Neuronal stem cell (in vitro differentiated cells): Measurements from ENCODE around the gene SHBG. TPM values are rescaled to one million over a fixed set of nuclear protein-coding genes. Genes with fewer than 3 reads are reported as not detected.

ENCODE experiments used
- DNase-seq: peaks from one replicate; pipeline ENCODE4 v3.0.0-alpha.2; 2013; ENCODE audit warnings: low spot score
- H2AFZ ChIP-seq: one replicate; pipeline ENCODE4 v1.6.1; 2013; ENCODE audit warnings: mild to moderate bottlenecking, low read length, inconsistent platforms
- H2AK5ac ChIP-seq: 2 replicates; pipeline ENCODE4 v1.6.1; 2013; ENCODE audit warnings: low read depth, mild to moderate bottlenecking, inconsistent platforms, low read length, moderate library complexity, mixed read lengths
- H2BK120ac ChIP-seq: 2 replicates; pipeline ENCODE4 v1.6.1; 2013; ENCODE audit warnings: low read depth, mild to moderate bottlenecking, inconsistent platforms, low read length, moderate library complexity, mixed read lengths
- H2BK12ac ChIP-seq: one replicate; pipeline ENCODE4 v1.6.1; 2013; ENCODE audit warnings: low read length, inconsistent platforms
- H2BK15ac ChIP-seq: 2 replicates; pipeline ENCODE4 v1.6.1; 2013; ENCODE audit warnings: mild to moderate bottlenecking, low read length, inconsistent platforms, mixed read lengths
- H2BK5ac ChIP-seq: one replicate; pipeline ENCODE4 v1.6.1; 2013; ENCODE audit warnings: inconsistent platforms, mild to moderate bottlenecking, low read length, moderate library complexity
- H3K14ac ChIP-seq: one replicate; pipeline ENCODE4 v1.6.1; 2013; ENCODE audit warnings: low read length, inconsistent platforms
- H3K18ac ChIP-seq: 2 replicates; pipeline ENCODE4 v1.6.1; 2013; ENCODE audit warnings: low read length, inconsistent platforms
- H3K23ac ChIP-seq: 2 replicates; pipeline ENCODE4 v1.6.1; 2013; ENCODE audit warnings: low read depth, mild to moderate bottlenecking, mixed read lengths, low read length, inconsistent platforms; ENCODE audit not compliant: poor library complexity
- H3K27ac ChIP-seq: replicated peaks from 3 replicates; pipeline ENCODE4 v1.5.1; 2013; ENCODE audit warnings: low read length, inconsistent platforms
- H3K27me3 ChIP-seq, 3 experiments: 2 replicates each; pipeline ENCODE4 v1.6.1; 2013; ENCODE audit warnings: low read length in 3 of 3, mild to moderate bottlenecking in 2 of 3, inconsistent platforms in 1 of 3, low read depth in 1 of 3, mixed read lengths in 1 of 3, moderate library complexity in 1 of 3; ENCODE audit not compliant: control insufficient read depth in 3 of 3, insufficient read depth in 3 of 3
- H3K36me3 ChIP-seq, 2 donors: replicated peaks in 1 of 2; 2 replicates each; pipeline ENCODE4 v1.6.1; 2013; ENCODE audit warnings: low read length in 2 of 2; ENCODE audit not compliant: control insufficient read depth in 2 of 2, insufficient read depth in 2 of 2
- H3K4ac ChIP-seq: 2 replicates; pipeline ENCODE4 v1.6.1; 2013; ENCODE audit warnings: inconsistent platforms, mild to moderate bottlenecking, low read length, moderate library complexity
- H3K4me1 ChIP-seq, 2 donors: 1 replicate in 1 of 2; 2 replicates in 1 of 2; pipeline ENCODE4 v1.6.1; 2013; ENCODE audit warnings: low read length in 2 of 2, low read depth in 1 of 2; ENCODE audit not compliant: control insufficient read depth in 2 of 2, insufficient read depth in 1 of 2
- H3K4me2 ChIP-seq: one replicate; pipeline ENCODE4 v1.6.1; 2013; ENCODE audit warnings: mild to moderate bottlenecking, low read length, inconsistent platforms; ENCODE audit not compliant: insufficient read depth, poor library complexity, severe bottlenecking
- H3K4me3 ChIP-seq, 2 donors: 2 replicates each; pipeline ENCODE4 v1.5.1; 2013; ENCODE audit warnings: low read length in 2 of 2, mild to moderate bottlenecking in 2 of 2, inconsistent platforms in 1 of 2, moderate library complexity in 1 of 2
- H3K79me1 ChIP-seq: one replicate; pipeline ENCODE4 v1.6.1; 2013; ENCODE audit warnings: low read depth, mild to moderate bottlenecking, inconsistent platforms, low read length, moderate library complexity
- H3K9ac ChIP-seq: one replicate; pipeline ENCODE4 v1.6.1; 2013; ENCODE audit warnings: mild to moderate bottlenecking, low read depth, low read length, inconsistent platforms; ENCODE audit not compliant: poor library complexity
- H3K9me3 ChIP-seq, 2 donors: replicated peaks in 1 of 2; 2 replicates each; pipeline versions ENCODE3 to v1.6.1; 2013; ENCODE audit warnings: low read length in 2 of 2, mild to moderate bottlenecking in 2 of 2, inconsistent platforms in 1 of 2, low read depth in 1 of 2, mixed read lengths in 1 of 2, moderate library complexity in 1 of 2; ENCODE audit not compliant: control insufficient read depth in 2 of 2, insufficient read depth in 1 of 2
- H4K8ac ChIP-seq: one replicate; pipeline ENCODE4 v1.6.1; 2013; ENCODE audit warnings: low read depth, mild to moderate bottlenecking, inconsistent platforms, low read length, moderate library complexity
- H4K91ac ChIP-seq: one replicate; pipeline ENCODE4 v1.6.1; 2013; ENCODE audit warnings: low read length, low read depth, mild to moderate bottlenecking, inconsistent platforms; ENCODE audit not compliant: poor library complexity
- WGBS, 2 donors: extraction: QIAGEN DNeasy Blood & Tissue Kit; methylation state at CpG; one replicate each; pipeline ENCODE4 v1.1.7; 2013; ENCODE audit warnings: missing lambda C conversion rate in 2 of 2, mixed read lengths in 1 of 2; ENCODE audit not compliant: insufficient read length in 2 of 2, insufficient replicate concordance in 1 of 2; ENCODE audit errors: extremely low coverage in 2 of 2; 5-methylcytosine and 5-hydroxymethylcytosine counted together
- polyA plus RNA-seq, 2 experiments: library from polyadenylated mRNA; stranded (reverse); fragments of 200-250 nt; gene quantifications; one replicate each; pipeline ENCODE4 v1.2.3, GENCODE V29; 2013

SHBG gene, protein sequence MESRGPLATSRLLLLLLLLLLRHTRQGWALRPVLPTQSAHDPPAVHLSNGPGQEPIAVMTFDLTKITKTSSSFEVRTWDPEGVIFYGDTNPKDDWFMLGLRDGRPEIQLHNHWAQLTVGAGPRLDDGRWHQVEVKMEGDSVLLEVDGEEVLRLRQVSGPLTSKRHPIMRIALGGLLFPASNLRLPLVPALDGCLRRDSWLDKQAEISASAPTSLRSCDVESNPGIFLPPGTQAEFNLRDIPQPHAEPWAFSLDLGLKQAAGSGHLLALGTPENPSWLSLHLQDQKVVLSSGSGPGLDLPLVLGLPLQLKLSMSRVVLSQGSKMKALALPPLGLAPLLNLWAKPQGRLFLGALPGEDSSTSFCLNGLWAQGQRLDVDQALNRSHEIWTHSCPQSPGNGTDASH
- polyA plus RNA-seq (2013, experiment 1 of 2), result 1.7 TPM
- polyA plus RNA-seq (2013, experiment 2 of 2), result 1.6 TPM

DNA sequence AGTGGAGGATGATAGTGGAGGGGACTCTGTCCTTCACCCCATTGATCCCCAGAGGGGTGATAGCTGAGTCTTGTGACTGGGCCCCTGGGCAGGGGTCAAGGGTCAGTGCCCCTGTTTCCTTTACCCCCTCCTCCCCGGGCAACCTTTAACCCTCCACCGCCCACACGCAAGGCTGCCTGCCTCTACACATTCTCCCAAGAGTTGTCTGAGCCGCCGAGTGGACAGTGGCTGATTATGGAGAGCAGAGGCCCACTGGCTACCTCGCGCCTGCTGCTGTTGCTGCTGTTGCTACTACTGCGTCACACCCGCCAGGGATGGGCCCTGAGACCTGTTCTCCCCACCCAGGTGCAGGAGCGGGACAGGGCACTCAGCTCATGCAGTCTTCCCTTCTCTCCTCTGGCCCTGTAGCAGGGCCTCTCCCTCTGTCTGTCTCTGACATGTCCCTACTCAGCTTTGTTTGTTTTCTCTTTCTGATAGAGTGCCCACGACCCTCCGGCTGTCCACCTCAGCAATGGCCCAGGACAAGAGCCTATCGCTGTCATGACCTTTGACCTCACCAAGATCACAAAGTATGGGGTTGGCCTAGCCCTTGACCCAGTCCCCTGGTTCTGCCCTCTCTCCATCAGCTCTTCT is at the start of gene SHBG:
Gene SHBG (plus strand): TSS at position 197 of the 633 bp plus-strand sequence. CDS start 38 bp downstream, at position 235.
- Histone ChIP-seq H3K23ac (peak within 1 kb of the TSS; percentile 13), H2BK12ac (peak within 1 kb of the TSS; percentile 46), H3K4ac (no peak within 1 kb of the TSS), H4K8ac (no peak within 1 kb of the TSS), H2BK15ac (peak within 1 kb of the TSS; percentile 16), H3K9ac (peak within 1 kb of the TSS; percentile 33), H3K18ac (peak within 1 kb of the TSS; percentile 81), H3K36me3 (peaks cover 0 to 7% of the 10 kb centered on the region in 2 donors), H2AK5ac (peak within 1 kb of the TSS; percentile 99), H2BK5ac (no peak within 1 kb of the TSS), H3K79me1 (no peaks in the 10 kb centered on the region), H3K4me2 (no peak within 1 kb of the TSS), H2BK120ac (no peak within 1 kb of the TSS), H3K9me3 (no peaks in the 10 kb centered on the region), H3K4me1 (peaks cover 8 to 19% of the 10 kb centered on the region in 2 donors), H3K14ac (peak within 1 kb of the TSS; percentile 63), H3K27me3 (no peaks in the 10 kb centered on the region), H4K91ac (peak within 1 kb of the TSS; percentile 82), H2AFZ (peak within 1 kb of the TSS; percentile 67), H3K27ac (no peak within 1 kb of the TSS), H3K4me3 (no peak within 1 kb of the TSS)
- WGBS, 2 donors, result no CpG with 5 or more reads among the region's 13 CpGs
- no peak for DNase-seq

DNA sequence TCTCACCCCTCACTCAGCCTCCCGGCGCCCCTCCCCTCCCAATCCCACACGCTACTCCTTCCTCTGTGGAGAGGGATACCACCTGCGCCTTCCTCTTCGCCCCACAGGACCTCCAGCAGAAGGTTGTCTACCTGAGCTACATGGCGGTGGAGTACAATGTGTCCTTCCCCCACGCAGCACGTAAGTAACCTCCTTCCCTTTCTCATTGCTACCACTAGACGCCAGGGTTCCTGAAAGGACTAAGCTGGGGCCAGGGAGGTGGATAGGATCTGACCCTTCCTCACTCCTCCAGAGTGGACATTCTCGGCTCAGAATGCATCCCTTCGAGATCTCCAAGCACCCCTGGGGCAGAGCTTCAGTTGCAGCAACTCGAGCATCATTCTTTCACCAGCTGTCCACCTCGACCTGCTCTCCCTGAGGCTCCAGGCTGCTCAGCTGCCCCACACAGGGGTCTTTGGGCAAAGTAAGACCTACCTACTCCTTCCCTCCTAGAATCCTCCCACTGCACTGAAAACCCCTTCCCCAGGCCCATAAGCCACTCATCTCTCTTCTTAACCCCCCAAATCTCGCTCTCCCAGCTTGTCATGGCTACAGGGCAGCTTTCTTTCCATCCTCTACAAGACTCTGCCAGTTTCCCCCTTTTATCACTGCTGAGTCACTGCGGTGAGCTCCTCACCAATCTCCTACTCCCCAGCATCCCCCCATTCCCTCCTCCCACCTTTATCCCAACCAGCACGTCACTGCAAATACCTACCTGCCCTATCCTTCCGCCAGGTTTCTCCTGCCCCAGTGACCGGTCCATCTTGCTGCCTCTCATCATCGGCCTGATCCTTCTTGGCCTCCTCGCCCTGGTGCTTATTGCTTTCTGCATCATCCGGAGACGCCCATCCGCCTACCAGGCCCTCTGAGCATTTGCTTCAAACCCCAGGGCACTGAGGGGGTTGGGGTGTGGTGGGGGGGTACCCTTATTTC is 49.0 kb upstream of the SHBG start:
- H4K8ac ChIP-seq, result no peak overlapping the region
- H3K79me1 ChIP-seq, result peaks cover 12% of the 10 kb centered on the region
- no peak overlapping the region for H2BK15ac ChIP-seq
- no peak overlapping the region for H3K4me2 ChIP-seq
- H2AFZ ChIP-seq, result no peak overlapping the region
- H3K36me3 ChIP-seq, result peaks cover 41 to 73% of the 10 kb centered on the region in 2 donors
- WGBS, 2 donors, result no CpG with 5 or more reads among the region's 23 CpGs
- H3K4me1 ChIP-seq, result peaks cover 13 to 15% of the 10 kb centered on the region in 2 donors
- H3K18ac ChIP-seq, result no peak overlapping the region
- no peak overlapping the region for H2BK5ac ChIP-seq
- H2AK5ac ChIP-seq, result no peak overlapping the region
- H3K27ac ChIP-seq, result no peak overlapping the region
- H3K4me3 ChIP-seq, result no peak overlapping the region
- no peak overlapping the region for H4K91ac ChIP-seq
- DNase-seq, result no peak
- no peak overlapping the region for H2BK120ac ChIP-seq
- no peak overlapping the region for H3K4ac ChIP-seq
- H2BK12ac ChIP-seq, result no peak overlapping the region
- H3K9me3 ChIP-seq, result no peaks in the 10 kb centered on the region
- H3K27me3 ChIP-seq, result no peaks in the 10 kb centered on the region
- no peak overlapping the region for H3K23ac ChIP-seq
- no peak overlapping the region for H3K9ac ChIP-seq
- peak overlapping the region; percentile 31 for H3K14ac ChIP-seq

- Histone ChIP-seq H3K4me2 (peak overlapping the region; percentile 43), H3K36me3 (peaks cover 37 to 70% of the 10 kb centered on the region in 2 donors), H4K8ac (peak overlapping the region; percentile 99), H3K4me3 (peak overlapping the region in 1 of 2 donors; percentile 58), H3K18ac (peak overlapping the region; percentile 100), H3K27ac (peak overlapping the region; percentile 98), H3K23ac (peak overlapping the region; percentile 83), H3K27me3 (no peaks in the 10 kb centered on the region), H2BK120ac (peak overlapping the region; percentile 99), H3K4me1 (peaks cover 13 to 15% of the 10 kb centered on the region in 2 donors), H2BK12ac (peak overlapping the region; percentile 98), H3K79me1 (peaks cover 13% of the 10 kb centered on the region), H3K9me3 (no peaks in the 10 kb centered on the region), H3K9ac (peak overlapping the region; percentile 64), H3K4ac (peak overlapping the region; percentile 94), H2BK15ac (peak overlapping the region; percentile 100), H2AFZ (peak overlapping the region; percentile 86), H3K14ac (peak overlapping the region; percentile 59), H2BK5ac (peak overlapping the region; percentile 100), H2AK5ac (peak overlapping the region; percentile 100), H4K91ac (peak overlapping the region; percentile 100)
- no CpG with 5 or more reads among the region's 36 CpGs for WGBS, 2 donors
- DNase-seq, result no peak
Observed at GRCh38 chr17:7582396-7583252, 47.3 kb upstream of the SHBG start.
